Measurements from ENCODE around the gene ERC2.

ERC2 gene

GRCh38 chr3:56397798-56398197 lies 70.5 kb downstream of the ERC2 start:
- H4K20me1 ChIP-seq (ENCODE audit: insufficient read depth, low read length): no peaks in the 10 kb centered on the region
- no peak overlapping the region for H3K9ac ChIP-seq (ENCODE audit: low read length)
- no peak for TF ChIP-seq CTCF (IDR thresholded peaks at IDR 0.05; ENCODE audit: low read length)
- TF ChIP-seq EZH2 (IDR thresholded peaks at IDR 0.05; ENCODE audit: borderline replicate concordance, low read length): no peak
- H3K9me3 ChIP-seq (ENCODE audit: low read length): no peaks in the 10 kb centered on the region
- no peaks in the 10 kb centered on the region for H3K36me3 ChIP-seq (ENCODE audit: insufficient read depth, low read length)
- H3K9me2 ChIP-seq (ENCODE audit: low read depth, low read length): no peaks in the 10 kb centered on the region
- H3K79me2 ChIP-seq (ENCODE audit: insufficient read depth, low read length): no peaks in the 10 kb centered on the region
- H3K27me3 ChIP-seq (ENCODE audit: insufficient read depth, low read length): no peaks in the 10 kb centered on the region
- H3K4me2 ChIP-seq (ENCODE audit: low read length): no peak overlapping the region
- H3K4me3 ChIP-seq (ENCODE audit: low read depth, low read length, poor library complexity, severe bottlenecking): no peak overlapping the region
- H2AFZ ChIP-seq (ENCODE audit: low read length): no peak overlapping the region
- H3K27ac ChIP-seq (ENCODE audit: low read depth, low read length, poor library complexity, severe bottlenecking): no peak overlapping the region
- H3F3A ChIP-seq (ENCODE audit: insufficient read depth, low read length): no peaks in the 10 kb centered on the region
- no peaks in the 10 kb centered on the region for H3K4me1 ChIP-seq (ENCODE audit: insufficient read depth, low read length, severe bottlenecking)

- H3K9me3 ChIP-seq (ENCODE audit: low read length): no peaks in the 10 kb centered on the region
- H3K27me3 ChIP-seq (ENCODE audit: insufficient read depth, low read length): no peaks in the 10 kb centered on the region
- H2AFZ ChIP-seq (ENCODE audit: low read length): no peak overlapping the region
- no peak overlapping the region for H3K9ac ChIP-seq (ENCODE audit: low read length)
- H4K20me1 ChIP-seq (ENCODE audit: insufficient read depth, low read length): no peaks in the 10 kb centered on the region
- H3K36me3 ChIP-seq (ENCODE audit: insufficient read depth, low read length): no peaks in the 10 kb centered on the region
- H3K4me3 ChIP-seq (ENCODE audit: low read depth, low read length, poor library complexity, severe bottlenecking): no peak overlapping the region
- H3K4me2 ChIP-seq (ENCODE audit: low read length): no peak overlapping the region
- no peaks in the 10 kb centered on the region for H3K9me2 ChIP-seq (ENCODE audit: low read depth, low read length)
- no peaks in the 10 kb centered on the region for H3K4me1 ChIP-seq (ENCODE audit: insufficient read depth, low read length, severe bottlenecking)
- no peak overlapping the region for H3K27ac ChIP-seq (ENCODE audit: low read depth, low read length, poor library complexity, severe bottlenecking)
- no peaks in the 10 kb centered on the region for H3F3A ChIP-seq (ENCODE audit: insufficient read depth, low read length)
- no peaks in the 10 kb centered on the region for H3K79me2 ChIP-seq (ENCODE audit: insufficient read depth, low read length)
- TF ChIP-seq CTCF (IDR thresholded peaks at IDR 0.05; ENCODE audit: low read length) (no peak), EZH2 (IDR thresholded peaks at IDR 0.05; ENCODE audit: borderline replicate concordance, low read length) (no peak)
Measured at GRCh38 chr3:56389183-56389830, 79.0 kb downstream of the ERC2 start.

- no peaks in the 10 kb centered on the region for H3K4me1 ChIP-seq (ENCODE audit: insufficient read depth, low read length, severe bottlenecking)
- H3K9ac ChIP-seq (ENCODE audit: low read length): no peak overlapping the region
- H4K20me1 ChIP-seq (ENCODE audit: insufficient read depth, low read length): no peaks in the 10 kb centered on the region
Measured at GRCh38 chr3:56383092-56383491, 85.2 kb downstream of the ERC2 start.

More at GRCh38 chr3:56383092-56383491, 85.2 kb downstream of the ERC2 start:
- Histone ChIP-seq H3K4me3 (ENCODE audit: low read depth, low read length, poor library complexity, severe bottlenecking) (no peak overlapping the region), H3K9me3 (ENCODE audit: low read length) (no peaks in the 10 kb centered on the region), H3K79me2 (ENCODE audit: insufficient read depth, low read length) (no peaks in the 10 kb centered on the region), H3K9me2 (ENCODE audit: low read depth, low read length) (no peaks in the 10 kb centered on the region), H3K4me2 (ENCODE audit: low read length) (no peak overlapping the region), H3K27ac (ENCODE audit: low read depth, low read length, poor library complexity, severe bottlenecking) (no peak overlapping the region), H3F3A (ENCODE audit: insufficient read depth, low read length) (no peaks in the 10 kb centered on the region), H3K36me3 (ENCODE audit: insufficient read depth, low read length) (no peaks in the 10 kb centered on the region), H2AFZ (ENCODE audit: low read length) (no peak overlapping the region), H3K27me3 (ENCODE audit: insufficient read depth, low read length) (no peaks in the 10 kb centered on the region)
- TF ChIP-seq CTCF (IDR thresholded peaks at IDR 0.05; ENCODE audit: low read length) (no peak), EZH2 (IDR thresholded peaks at IDR 0.05; ENCODE audit: borderline replicate concordance, low read length) (no peak)
